SHP77 (cell line): Measurements from ENCODE around the gene SPA17.

Experiments used
- DNase-seq, 2 experiments: peaks; one replicate each; lab custom pipeline; 2025; lab: John Stamatoyannopoulos, UW

The SPA17 gene

GRCh38 chr11:124673333-124674167, at the start of gene SPA17, which contains the start of gene SIAE:
TSS of gene SPA17 (plus strand) at chr11:124673904. CDS start at chr11:124675265, 1,361 bp downstream.
TSS of gene SIAE (minus strand) at chr11:124673739. CDS start at chr11:124673708, 31 bp downstream.
- DNase-seq, result peak; percentile 85 to 91

- DNase-seq, result no peak
These were observed 48.1 kb upstream of the SPA17 start for GRCh38 chr11:124625504-124626168.

GRCh38 chr11:124627546-124627945, 46.2 kb upstream of the SPA17 start:
- no peak for DNase-seq

- DNase-seq, result no peak
These were observed 43.7 kb upstream of the SPA17 start for GRCh38 chr11:124629961-124630360.

DNA sequence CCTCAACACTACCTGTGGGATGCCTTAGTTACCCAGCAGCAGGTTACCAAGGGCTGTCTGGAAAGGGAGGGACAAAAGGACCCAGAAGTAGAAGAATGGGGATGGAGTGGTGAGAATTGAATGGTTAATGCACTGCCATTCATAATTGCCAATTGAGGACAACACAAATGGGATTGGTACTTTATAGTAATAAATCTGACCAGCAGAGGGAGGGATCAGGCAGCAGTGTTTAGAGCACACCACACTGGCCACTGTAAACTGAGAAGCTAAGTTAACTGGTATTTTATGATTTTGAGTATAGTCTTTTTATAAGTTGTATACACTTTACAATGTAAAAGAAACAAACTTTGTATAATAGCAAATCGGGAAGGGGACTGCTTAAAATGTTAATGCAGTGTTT, 40.3 kb upstream of the SPA17 start:
- DNase-seq, result no peak

DNA sequence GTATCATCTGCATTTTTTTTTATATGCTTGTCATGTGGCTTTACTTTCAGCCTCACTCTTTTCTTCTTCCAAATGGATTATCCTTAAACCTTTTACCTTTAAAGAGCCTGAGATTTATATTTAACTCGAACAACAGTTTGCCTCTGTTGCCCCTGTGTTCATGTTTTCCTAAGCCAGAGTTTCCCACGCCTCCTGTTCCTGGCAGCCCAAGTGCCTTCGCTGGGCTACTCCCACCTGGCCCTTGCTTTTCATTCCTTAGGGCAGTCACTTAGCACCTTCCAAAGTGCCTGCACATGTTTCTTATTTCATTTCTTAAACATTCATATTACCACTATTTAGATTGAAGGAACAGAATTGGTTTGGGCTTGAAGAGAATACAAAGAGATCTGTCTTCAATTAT, 37.8 kb upstream of the SPA17 start:
- DNase-seq, result no peak

DNA sequence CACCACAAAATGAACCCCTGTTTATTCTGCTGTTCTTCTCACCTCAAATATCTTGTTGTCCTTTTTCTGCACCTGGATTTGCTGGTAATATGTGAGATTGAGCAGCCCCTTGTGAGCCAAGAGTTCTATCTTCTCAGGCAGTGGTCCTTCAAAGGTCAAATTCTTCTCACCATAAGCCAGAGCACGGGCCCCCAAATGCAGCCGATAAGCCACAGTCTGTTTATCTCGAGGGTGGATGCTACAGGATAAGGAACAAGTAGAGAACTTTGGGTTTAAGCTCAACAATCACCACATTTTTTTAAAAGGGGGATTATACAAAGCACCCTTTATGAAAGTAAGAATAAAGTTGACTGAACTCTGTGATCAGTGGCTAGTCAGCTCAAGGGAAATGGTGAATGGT, 35.2 kb upstream of the SPA17 start:
- DNase-seq, result no peak

DNA sequence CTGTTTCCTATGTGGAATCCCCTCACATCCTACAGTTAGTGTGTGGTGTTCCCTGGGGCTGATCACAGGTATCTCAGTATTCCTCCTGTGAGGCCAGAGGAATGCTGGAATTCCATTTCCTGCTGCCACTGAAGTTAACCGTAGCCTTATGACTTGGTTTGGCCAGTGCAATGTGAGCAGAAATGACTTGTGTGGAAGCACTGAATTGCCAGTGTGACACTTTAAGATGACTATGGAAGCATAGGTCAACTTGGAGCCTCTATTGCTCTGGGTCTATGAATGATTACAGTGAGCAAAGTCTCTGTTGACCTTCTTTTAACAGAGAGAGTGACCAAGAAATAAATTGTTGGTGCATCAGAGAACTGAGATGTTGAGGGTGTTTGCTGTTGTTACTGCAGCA, 34.5 kb upstream of the SPA17 start:
- no peak for DNase-seq

GRCh38 chr11:124640666-124641065, 33.0 kb upstream of the SPA17 start:
- no peak for DNase-seq

GRCh38 chr11:124642628-124643027, 31.1 kb upstream of the SPA17 start:
- no peak for DNase-seq

GRCh38 chr11:124643042-124643604, 30.6 kb upstream of the SPA17 start:
- DNase-seq, result no peak

- DNase-seq, result no peak
These were observed 29.9 kb upstream of the SPA17 start for GRCh38 chr11:124643605-124644425.

DNA sequence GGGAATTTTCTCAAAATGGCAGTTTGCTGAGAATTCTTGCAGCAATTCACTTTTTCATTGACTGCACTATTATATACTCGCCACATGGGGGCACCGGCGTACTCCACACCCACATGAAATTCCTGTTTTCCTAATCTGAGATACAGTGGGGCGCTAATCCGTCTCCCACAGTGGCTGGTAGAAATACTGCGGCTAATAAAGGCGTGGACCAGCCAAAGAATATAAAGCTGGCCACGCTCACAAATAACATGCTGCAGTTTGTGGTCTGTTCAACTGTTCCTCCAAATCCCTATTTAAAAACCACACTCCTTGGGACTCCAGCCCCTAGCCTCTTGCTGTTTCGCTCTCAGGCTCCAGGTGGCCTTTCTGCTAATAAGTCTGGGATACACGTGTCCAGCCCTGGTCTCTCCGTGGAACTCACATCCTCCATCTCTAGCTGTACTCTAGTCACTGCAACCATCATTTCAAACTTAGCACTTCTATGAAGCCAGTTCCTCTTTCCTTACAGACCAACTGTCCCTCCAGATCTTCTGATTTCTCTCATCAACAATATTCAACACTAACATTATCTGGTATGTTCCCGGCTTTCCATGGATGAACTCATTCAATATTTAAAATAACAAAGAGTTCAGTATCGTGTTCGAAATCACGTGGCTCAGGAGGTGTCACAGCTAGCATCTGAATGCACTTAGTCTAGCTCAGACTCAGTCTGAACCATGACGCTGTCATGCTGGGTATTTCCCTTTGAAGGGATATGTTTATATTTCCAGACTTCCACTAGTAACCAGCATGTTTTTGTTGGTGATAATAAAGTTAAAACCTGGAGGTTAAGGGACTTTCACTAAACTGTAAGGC, 29.1 kb upstream of the SPA17 start:
- peak; percentile 52 to 70 for DNase-seq

DNA sequence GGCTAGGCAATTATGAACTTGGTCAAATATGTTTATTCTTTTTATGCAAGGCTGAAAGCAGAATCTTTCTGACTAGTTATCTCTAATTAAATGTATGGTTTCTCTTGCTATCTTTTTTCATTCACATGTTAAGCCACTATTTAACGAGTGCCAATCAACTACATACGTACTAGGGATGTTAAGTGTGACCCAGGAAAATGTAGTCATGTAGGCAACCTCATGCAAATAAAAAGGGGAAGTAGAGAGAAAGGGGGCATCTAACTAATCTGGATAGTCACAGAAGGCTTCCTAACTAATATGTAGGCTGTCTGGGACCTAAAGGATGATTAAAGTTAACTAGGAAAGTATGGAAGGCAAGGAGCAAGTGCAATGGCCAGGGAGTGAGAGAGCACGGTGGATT, 27.6 kb upstream of the SPA17 start:
- no peak for DNase-seq

DNA sequence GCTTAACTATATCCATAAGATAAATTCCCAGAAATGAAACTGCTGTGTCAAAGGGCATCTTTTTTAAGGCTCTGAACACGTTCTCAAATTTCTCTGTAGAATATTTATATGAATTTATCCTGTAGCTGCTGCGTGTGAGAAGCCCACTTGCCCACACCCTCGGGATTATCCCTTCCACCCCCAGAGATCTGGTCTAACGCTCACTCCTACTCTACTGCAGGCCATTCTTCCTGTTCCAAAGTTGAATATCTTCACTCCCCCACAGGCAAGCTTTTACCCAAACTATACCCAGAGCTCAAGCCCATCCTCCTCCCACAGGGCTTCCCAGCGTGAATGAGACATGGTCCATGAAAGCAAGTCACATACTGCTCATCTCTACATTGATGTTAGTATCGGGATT, 25.1 kb upstream of the SPA17 start:
- DNase-seq, result no peak

- no peak for DNase-seq
These were observed 16.7 kb upstream of the SPA17 start for GRCh38 chr11:124656774-124657630.

DNA sequence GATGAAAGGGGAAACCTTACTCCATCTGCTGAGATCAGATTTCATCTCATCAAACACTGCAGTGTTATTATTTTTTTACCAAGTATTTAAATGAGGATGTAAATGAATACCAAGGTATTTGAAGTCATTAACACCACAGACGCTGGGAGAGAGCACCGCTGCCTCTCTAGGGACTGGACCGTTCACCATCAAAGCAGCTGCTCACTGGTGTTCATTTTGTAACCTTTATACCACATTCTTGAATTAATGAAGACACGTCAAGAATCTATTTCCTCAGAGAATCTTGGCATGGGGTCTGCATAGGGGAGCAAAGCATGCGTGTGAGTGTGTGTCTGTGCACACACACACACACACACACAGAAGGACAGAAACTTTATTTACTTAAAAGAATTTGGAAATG, 15.8 kb upstream of the SPA17 start:
- DNase-seq, result no peak

DNA sequence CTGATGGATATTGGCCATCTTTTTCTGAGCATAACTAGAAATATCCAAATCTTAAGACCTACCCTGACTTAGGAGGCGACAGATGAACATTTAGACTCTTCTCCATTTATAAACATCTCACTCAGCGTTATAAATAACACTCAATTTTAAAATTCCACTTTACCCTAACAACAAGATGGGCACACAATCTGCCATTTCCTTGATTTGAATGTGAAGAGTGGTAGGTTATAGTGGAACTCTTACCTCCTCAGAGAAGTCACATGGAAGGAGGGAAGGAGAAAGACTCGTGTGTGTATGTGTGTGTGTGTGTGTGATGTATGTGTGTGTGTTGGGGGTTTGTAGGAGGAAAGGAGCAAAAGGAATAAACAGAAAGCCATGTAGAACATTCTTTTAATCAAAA, 15.2 kb upstream of the SPA17 start:
- no peak for DNase-seq

GRCh38 chr11:124658986-124659385, 14.7 kb upstream of the SPA17 start:
- no peak for DNase-seq

GRCh38 chr11:124661553-124661952, 12.2 kb upstream of the SPA17 start:
- no peak for DNase-seq
